Fibroblast of the aortic adventitia (primary cell): ENCODE measurements around the gene ANKRD30B. TPM values are rescaled to one million over a fixed set of nuclear protein-coding genes. Genes with fewer than 3 reads are reported as not detected.
"Not testable (repeated sequence)": the region's sequence is repeated elsewhere in the genome, so short reads cannot be mapped to it uniquely, and the experiment has no call there.

ENCODE experiments used
- DNase-seq: peaks from one replicate; pipeline ENCODE4 v3.0.0-alpha.2; 2010; ENCODE audit warnings: low read depth
- H3K4me3 ChIP-seq: 2 replicates; pipeline ENCODE4 v1.5.1; 2011; ENCODE audit warnings: low read depth, mild to moderate bottlenecking, control low read depth, low read length, moderate library complexity
- total RNA-seq: library from RNA; depleted of rRNA; stranded (reverse); fragments of >200 nt; gene quantifications from 2 replicates; pipeline ENCODE4 v1.2.3, GENCODE V29; 2012; ENCODE audit warnings: low replicate concordance
- TF ChIP-seq, protein P1 (sequence below): IDR thresholded peaks from 2 replicates; pipeline ENCODE4 v1.5.1; 2011; ENCODE audit warnings: mild to moderate bottlenecking, low read length, control low read depth, inconsistent platforms; ENCODE audit not compliant: insufficient read depth

Gene ANKRD30B
- total RNA-seq, 1 donor, result 0.36 TPM

GRCh38 chr18:14768241-14768640 lies 20.3 kb downstream of the ANKRD30B start:
- H3K4me3 ChIP-seq, result no peak overlapping the region
- peak; percentile 23 for DNase-seq
- TF ChIP-seq, protein P1, sequence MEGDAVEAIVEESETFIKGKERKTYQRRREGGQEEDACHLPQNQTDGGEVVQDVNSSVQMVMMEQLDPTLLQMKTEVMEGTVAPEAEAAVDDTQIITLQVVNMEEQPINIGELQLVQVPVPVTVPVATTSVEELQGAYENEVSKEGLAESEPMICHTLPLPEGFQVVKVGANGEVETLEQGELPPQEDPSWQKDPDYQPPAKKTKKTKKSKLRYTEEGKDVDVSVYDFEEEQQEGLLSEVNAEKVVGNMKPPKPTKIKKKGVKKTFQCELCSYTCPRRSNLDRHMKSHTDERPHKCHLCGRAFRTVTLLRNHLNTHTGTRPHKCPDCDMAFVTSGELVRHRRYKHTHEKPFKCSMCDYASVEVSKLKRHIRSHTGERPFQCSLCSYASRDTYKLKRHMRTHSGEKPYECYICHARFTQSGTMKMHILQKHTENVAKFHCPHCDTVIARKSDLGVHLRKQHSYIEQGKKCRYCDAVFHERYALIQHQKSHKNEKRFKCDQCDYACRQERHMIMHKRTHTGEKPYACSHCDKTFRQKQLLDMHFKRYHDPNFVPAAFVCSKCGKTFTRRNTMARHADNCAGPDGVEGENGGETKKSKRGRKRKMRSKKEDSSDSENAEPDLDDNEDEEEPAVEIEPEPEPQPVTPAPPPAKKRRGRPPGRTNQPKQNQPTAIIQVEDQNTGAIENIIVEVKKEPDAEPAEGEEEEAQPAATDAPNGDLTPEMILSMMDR, result no peak

DNA sequence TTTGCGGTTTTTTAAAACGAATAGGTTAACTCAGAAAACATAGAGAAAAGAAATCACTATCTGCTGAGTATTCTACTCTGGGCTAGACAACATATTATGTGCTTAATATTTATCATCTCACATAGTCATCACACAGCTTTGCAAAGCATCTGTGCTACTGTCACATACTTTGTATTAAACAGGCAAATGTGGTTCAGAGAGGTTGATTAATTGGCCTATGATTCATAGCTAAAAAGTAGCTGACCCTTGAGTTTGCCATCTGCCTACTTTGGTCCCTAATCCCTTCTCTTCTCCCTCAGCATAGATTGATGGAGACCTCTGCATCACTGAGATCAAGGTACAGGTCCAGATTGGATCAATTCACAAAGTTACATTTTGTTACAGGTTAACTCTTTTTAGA lies 21.4 kb downstream of the ANKRD30B start:
- no peak overlapping the region for H3K4me3 ChIP-seq
- TF ChIP-seq, protein P1, result no peak
- DNase-seq, result no peak

- H3K4me3 ChIP-seq, result no peak overlapping the region
- TF ChIP-seq, protein P1, result no peak
- peak; percentile 12 for DNase-seq
These were observed 28.8 kb downstream of the ANKRD30B start for GRCh38 chr18:14776801-14777200.

- no peak for DNase-seq
- TF ChIP-seq, protein P1, result no peak
- no peak overlapping the region for H3K4me3 ChIP-seq
These were observed 33.7 kb downstream of the ANKRD30B start for GRCh38 chr18:14781671-14782070.

- TF ChIP-seq, protein P1, result no peak
- no peak overlapping the region for H3K4me3 ChIP-seq
- DNase-seq, result no peak
These were observed 36.2 kb downstream of the ANKRD30B start for GRCh38 chr18:14784133-14784532.

DNA sequence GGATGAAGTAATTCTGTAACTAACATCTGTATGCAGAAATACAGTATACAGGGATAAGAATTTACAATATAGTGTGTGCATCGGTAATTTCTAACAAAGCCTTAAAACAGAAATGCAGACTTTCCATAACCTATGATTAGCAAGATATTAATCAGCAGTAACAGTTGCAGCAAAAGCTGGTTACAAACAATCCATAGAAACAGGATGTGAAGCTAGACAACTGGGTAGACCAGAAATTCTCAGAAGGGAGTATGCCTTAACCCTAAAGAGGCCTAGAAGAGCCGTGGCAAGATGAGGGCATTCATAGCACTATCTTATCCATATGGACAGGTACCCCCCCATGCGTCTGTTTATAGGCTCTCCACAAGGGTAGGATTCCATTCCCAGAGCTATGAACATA lies 48.9 kb downstream of the ANKRD30B start:
- H3K4me3 ChIP-seq, DNase-seq: not testable (repeated sequence)

DNA sequence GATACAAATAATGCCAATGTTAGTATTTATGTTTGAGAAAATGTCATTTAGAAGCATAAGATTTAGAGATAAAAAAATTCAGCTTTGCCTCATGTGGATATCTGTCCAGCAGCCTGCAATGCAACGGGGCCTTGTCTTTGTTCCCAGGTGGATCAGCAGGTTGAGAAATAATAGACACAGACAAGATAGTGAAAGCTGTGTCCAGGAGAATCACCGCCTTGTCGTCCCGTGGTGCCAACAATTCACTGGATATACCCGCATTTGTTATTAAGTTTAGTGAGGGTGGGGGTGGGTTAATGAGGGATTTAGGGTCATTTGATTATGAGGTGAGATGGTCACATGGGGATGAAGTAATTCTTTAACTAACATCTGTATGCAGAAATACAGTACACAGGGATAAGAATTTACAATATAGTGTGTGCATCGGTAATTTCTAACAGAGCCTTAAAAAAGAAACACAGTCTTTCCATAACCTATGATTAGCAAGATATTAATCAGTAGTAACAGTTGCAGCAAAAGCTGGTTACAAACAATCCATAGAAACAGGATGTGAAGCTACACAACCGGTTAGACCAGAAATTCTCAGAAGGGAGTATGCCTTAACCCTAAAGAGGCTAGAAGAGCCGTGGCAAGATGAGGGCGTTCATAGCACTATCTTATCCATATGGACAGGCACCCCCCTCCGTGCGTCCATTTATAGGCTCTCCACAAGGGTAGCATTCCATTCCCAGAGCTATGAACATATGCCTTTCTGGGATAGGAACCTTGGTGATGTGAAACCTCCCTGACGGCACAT lies 50.2 kb downstream of the ANKRD30B start:
- not testable (repeated sequence) for DNase-seq, H3K4me3 ChIP-seq

DNA sequence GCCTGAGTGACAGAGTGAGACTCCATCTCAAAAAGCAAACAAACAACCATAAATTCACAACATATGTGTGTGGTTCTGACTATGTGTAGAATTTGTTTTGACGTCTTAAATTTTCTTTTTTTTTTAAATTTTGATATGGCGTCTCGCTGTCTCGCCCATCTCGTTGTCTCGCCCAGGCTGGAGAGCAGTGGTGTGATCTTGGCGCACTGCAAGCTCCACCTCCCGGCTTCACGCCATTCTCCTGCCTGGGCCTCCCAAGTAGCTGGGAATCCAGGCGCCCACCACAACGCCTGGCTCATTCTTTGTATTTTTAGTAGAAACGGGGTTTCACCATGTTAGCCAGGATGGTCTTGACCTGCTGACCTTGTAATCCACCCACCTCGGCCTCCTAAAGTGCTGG lies 63.1 kb downstream of the ANKRD30B start:
- DNase-seq, H3K4me3 ChIP-seq: not testable (repeated sequence)

- DNase-seq, result peak; percentile 79
- not testable (repeated sequence) for H3K4me3 ChIP-seq
These were observed 79.1 kb downstream of the ANKRD30B start for GRCh38 chr18:14826972-14827632.

DNA sequence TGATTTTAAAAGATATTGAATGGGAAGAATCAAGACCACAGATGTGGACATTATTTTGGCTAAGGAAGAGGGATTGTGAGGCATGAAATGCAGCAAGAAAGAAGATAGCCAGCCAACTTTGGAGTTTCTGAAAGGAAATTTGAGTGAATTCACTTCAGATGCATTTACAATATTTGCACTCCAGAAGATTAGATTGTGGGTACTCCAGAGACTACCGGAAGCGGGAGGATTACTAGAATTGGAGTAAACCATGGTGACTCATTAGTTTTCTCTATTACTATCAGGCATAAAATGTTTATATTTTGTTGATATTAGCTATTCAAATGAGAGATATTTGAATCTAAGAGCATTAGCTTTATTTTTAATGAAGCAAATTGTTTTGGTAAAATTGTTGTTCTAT lies 93.6 kb downstream of the ANKRD30B start:
- not testable (repeated sequence) for H3K4me3 ChIP-seq
- DNase-seq, result peak; percentile 35

DNA sequence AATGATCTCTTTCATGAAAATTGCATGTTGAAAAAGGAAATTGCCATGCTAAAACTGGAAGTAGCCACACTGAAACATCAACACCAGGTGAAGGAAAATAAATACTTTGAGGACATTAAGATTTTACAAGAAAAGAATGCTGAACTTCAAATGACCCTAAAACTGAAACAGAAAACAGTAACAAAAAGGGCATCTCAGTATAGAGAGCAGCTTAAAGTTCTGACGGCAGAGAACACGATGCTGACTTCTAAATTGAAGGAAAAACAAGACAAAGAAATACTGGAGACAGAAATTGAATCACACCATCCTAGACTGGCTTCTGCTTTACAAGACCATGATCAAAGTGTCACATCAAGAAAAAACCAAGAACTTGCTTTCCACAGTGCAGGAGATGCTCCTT lies 103.6 kb downstream of the ANKRD30B start:
- DNase-seq, result not testable (repeated sequence)

DNA sequence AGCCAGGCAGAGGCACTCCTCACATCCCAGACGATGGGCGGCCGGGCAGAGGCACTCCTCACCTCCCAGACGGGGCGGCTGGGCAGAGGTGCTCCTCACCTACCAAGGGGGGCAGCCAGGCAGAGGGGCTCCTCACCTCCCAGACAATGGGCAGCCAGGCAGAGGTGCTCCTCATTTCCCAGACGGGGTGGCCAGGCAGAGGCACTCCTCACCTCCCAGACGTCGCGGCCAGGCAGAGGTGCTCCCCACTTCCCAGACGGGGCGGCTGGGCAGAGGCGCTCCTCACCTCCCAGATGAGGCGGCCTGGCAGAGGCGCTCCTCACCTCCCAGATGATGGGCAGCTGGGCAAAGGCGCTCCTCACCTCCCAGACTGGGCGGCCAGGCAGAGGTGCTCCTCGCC lies 107.7 kb downstream of the ANKRD30B start:
- DNase-seq, result not testable (repeated sequence)

More for the DNA sequence above, 103.6 kb downstream of the ANKRD30B start:
- not testable (repeated sequence) for H3K4me3 ChIP-seq

More for the DNA sequence above, 107.7 kb downstream of the ANKRD30B start:
- not testable (repeated sequence) for H3K4me3 ChIP-seq
